ENCODE results near the gene HECTD4.

Gene HECTD4

DNA sequence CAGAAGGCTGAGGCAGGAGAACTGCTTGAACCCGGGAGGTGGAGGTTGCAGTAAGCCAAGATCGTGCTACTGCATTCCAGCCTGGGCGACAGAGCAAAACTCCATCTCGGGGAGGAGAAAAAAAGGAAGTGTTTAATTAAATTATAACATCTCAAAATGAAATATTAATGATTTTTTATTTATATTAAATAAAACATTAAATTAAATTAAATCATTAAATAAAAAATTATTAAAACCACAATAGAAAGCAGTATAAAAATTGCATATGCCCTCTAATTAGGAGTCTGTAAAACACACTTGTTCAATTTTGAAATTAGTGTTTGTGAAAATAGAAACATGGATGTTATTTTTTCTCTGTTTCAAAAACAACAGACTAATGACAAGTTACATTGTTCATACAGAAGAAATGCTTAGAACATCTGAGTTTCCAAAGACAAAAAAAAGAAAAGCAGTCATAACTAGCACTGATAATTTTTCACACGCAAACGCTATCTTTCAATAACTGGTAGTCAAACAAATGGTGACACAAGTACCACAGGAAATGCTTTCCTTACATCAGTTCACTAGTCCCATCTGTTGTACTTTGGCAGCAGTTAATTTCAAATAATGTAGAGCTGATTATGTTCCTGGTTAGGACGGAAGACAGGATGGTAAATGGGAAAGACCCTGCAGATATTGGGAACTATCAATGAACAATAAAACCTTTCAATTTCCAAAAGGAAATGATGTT lies 54.9 kb downstream of the HECTD4 start:
- TF ChIP-seq, protein P1, sequence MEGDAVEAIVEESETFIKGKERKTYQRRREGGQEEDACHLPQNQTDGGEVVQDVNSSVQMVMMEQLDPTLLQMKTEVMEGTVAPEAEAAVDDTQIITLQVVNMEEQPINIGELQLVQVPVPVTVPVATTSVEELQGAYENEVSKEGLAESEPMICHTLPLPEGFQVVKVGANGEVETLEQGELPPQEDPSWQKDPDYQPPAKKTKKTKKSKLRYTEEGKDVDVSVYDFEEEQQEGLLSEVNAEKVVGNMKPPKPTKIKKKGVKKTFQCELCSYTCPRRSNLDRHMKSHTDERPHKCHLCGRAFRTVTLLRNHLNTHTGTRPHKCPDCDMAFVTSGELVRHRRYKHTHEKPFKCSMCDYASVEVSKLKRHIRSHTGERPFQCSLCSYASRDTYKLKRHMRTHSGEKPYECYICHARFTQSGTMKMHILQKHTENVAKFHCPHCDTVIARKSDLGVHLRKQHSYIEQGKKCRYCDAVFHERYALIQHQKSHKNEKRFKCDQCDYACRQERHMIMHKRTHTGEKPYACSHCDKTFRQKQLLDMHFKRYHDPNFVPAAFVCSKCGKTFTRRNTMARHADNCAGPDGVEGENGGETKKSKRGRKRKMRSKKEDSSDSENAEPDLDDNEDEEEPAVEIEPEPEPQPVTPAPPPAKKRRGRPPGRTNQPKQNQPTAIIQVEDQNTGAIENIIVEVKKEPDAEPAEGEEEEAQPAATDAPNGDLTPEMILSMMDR (IDR thresholded peaks at IDR 0.05) = no peak

DNA sequence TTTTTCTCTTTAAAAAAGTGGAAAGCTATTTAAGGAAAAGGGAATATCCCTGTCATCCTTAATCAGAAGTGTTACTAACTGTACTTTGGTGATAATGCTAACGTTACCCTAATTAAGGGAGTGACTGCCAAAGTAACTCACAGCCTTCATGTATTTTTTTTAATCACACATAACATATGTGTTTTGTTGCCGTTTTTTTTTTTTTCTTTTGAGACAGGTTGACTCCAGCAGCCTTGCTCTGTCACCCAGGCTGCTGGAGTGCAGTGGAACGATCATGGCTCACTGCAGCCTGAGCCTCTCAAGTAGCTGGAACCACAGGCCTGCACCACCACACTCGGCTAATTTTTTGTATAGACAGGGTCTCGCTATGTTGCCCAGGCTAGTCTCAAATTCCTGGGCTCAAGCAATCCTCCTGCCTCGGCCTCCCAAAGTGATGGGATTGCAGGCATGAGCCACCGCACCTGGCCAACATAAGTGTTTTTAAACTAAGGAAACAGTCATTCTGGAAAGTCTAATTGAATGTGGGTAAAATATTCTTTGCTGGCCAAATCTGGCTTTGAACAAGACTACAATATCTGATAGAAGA lies 56.5 kb downstream of the HECTD4 start:
- TF ChIP-seq, protein P1 (IDR thresholded peaks at IDR 0.05) = no peak

DNA sequence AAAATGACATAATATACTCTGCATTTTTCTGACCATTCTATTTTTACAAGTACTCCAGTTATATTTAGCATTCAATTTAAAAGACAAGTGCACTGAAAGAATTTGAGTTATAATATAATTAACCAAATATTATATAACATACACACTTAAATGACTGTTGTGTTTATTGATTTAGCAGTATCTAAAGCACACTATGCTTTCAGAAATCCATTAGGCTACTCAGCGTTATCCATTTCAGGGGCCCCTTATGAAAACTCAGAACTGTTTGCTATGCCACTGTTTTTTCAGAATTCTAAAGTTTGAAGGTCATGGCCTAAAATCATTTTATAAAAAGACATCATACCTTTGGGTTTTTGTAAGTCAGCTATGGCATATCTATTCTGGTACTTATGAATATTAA lies 57.1 kb downstream of the HECTD4 start:
- TF ChIP-seq, protein P1 (IDR thresholded peaks at IDR 0.05) = no peak

DNA sequence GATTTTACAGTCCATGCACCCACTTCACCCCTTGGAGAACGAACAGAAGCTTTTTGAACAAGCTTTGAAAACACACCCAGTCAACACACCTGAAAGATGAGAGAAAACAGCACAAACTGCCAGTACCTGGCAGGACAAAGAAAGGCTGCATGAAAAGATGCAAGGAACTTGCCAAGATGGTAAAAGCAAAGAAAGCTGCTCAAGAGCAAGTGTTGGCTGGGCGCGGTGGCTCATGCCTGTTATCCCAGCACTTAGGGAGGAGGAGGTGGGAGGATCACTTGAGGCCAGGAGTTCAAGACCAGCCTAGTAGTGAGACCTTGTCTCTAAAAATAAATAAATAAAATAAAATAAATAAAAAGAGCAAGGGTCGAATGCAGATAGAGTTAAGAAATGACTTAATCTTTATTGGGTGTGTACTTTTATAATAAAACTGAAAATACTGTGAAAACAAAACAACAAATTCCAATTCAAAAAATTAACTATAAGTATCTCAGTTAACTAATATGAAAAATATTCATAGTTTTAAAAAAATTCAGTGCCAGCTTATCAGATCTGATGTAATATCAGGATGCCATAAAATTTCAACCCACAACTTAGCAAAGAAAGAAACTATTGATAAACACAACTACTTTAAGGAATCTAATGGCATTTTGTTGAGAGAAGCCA lies 59.2 kb downstream of the HECTD4 start:
- TF ChIP-seq, protein P1 (IDR thresholded peaks at IDR 0.05) = no peak

DNA sequence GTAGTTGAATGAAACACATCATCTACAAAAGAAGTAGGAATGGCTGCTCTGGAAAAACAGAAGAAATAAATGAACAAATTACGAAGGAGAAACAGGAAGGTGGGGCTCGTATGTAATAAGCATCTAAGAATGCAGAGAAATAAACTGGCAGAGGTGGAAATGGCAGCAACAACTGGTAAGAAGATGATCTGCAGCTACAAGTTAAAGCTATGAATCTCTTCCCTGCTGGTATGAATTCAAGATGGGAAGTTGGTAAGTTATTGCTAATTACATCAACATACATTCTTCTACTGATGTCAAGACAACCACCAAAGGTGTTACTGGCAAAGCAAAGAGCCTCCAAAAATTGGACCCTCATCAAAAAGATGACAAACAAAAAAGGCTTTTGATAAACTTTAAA lies 59.8 kb downstream of the HECTD4 start:
- TF ChIP-seq, protein P1 (IDR thresholded peaks at IDR 0.05) = no peak

DNA sequence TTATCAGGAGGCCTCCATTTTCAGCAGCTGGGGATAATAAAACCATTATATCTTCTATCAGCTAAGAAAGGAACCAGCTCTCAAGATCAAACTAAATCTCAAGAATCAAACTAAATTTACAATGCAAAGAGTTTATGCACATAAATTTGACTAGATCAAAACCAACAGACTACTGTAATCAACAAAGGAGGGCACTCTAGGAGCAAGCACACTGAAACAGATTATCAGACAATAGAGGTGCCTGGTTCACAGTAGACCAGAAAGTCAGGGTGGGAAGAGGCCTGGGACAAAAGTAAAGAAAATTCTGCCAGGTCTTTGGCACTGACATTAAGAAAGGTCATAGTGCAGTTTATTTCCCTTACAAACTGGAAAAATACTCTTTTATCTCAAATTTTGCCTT lies 61.0 kb downstream of the HECTD4 start:
- TF ChIP-seq, protein P1 (IDR thresholded peaks at IDR 0.05) = no peak

DNA sequence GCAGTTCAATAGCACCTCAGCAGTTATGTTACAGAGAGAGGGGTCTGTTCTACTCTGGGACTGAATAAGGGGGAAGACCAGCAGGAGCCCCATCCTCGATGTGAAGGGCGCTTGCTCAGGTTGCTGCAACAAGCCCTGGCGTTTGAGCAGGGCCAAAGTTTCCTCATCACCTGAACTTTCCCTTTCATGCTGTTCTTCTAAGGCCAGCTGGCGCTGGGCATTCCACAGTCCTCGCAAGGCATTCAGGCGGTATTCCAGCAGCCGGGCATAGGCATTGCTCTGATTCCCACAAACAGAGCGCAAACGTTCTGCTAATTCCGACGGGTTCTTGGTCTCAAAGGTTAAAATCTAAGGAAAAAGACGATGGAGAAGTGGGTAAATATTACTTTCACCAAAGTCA lies 62.8 kb downstream of the HECTD4 start:
- TF ChIP-seq, protein P1 (IDR thresholded peaks at IDR 0.05) = no peak
